HG03432 (cell line): ENCODE results near the gene PIK3AP1.
A peak's percentile ranks its signal among the peaks of the same experiment; 100 is the strongest.

ENCODE experiments used
- ATAC-seq: cut with Tn5 transposase; IDR thresholded peaks from one replicate; pipeline ENCODE4 v1.9.1; 2021; ENCODE audit warnings: mild to moderate bottlenecking, moderate library complexity; ENCODE audit not compliant: unreplicated experiment

The PIK3AP1 gene

DNA sequence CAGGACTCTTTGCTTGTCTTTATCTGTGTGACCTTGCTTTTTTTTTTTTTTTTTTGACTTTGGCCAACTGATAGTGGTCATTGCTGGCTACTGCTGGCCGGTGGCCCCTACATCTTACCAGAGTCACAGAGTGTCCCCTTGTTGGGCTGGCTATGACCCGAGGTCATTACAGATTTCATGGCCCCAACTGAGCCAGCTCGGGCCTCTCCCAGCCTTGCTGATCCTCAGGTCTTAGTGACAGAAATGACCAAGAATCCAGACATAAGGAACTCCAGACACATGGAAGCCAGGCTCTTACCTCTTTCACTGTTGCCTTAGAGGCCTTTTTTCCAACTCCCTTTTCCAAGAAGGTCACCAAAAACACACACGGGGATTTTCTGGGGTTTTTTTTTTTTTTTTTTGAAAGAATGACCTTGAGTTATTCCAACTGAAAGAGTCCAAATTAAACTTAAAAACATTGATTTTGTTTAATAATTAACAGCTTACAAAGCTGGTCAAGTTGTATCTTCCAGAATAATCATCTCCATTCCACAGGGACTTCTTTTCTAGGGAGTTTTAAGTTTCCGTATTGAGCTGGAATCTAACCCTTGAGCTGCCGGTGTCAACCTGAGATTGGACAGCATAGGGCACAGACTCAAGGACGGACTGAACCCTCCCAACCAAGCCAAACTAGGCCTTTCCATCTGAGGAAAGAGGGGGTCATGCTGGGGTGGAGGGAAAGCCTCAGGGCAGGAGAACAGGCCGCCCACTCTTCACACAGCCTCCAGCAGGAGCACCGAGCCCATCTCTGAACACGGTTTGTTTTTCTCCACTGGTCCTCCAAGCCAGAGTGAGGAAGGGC, 43.8 kb downstream of the PIK3AP1 start:
- ATAC-seq = no peak

DNA sequence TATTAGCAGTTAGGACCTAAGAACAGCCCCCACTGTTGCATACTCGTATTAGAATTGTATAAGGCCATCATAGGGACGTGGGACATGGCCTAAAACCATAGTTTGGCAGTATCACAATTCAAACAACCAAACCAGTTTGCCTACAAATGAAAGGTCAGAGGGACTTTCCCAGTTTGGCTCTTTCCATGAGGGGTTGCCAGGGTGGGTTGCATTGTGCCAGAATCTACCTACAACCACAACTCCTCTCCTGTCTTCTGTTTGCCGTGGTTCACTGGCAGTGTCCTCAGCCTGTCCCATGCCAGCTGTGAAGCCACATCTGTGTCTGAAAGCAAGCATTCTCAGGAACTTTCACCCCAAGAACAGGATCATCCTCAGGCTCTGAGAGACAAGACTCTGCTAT, 44.5 kb downstream of the PIK3AP1 start:
- ATAC-seq = no peak

DNA sequence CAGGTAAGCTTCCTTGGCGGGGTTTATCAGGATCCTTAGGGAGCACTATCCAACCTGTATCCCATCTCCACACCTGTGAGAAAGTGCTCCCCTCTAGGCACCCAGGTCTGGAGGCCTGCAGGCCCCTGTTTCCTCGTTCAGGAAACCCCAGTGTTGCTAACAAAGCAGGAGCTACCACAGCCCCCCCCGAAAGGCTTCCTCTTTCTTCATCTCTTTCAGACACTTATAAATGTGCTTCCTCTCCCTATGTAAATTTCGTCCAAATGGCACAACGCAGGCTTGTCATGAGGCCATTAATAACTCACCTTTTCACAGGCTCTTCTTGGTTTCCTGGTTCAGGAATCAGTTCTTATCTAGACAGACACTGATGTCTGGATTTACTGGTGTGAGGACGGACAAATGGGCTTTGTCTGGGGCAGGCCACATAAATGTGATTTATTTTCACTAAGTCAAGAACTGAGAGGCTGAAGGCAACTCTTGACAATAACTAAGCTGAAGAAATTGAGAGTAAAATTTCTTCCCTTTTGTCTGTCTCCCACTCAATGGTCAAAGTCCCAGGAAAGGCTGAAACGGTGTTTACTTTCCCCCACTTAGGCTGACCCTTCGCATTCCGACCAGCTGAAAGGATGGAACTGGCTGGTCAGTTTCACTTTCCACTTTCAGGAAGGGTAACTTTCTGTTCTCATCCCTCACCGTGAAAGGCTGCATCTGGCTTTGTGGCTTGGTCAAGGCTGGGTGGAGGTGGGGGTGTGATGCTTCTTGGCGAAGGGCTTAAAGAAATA, 46.8 kb downstream of the PIK3AP1 start:
- ATAC-seq = peak; percentile 67

DNA sequence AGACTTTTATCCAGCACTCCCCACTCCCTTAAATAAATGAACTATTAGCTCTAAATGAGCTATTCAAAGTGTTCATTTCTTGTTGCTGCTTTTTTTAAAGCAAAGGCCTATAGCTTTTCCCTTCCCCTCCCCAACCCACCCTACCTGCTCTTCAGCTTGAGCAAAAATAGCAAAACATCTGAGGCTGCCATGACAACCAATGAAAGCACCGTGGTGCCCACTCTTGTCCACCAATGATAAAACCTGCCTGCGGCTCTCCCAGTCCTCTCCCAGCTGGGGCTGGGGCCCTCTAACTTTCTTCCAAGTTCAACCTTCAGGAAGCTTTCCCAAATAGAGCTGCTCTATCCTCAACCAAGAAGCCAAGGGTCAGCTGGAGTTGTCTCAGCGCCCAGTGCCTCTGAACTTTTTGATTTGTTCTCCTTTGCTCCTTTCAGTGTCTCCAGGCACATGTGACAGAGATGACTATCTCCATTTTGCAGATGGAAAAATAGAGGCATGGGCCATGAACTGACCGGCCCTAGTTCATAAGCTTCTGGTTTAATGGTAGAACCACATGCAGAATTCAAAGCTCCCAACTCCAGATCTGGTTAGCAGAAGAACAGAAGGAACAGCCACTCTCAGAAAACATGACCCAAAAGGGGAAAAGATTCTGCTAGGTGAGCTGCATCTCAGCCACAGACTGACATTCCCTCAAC, 47.7 kb downstream of the PIK3AP1 start:
- ATAC-seq = no peak

DNA sequence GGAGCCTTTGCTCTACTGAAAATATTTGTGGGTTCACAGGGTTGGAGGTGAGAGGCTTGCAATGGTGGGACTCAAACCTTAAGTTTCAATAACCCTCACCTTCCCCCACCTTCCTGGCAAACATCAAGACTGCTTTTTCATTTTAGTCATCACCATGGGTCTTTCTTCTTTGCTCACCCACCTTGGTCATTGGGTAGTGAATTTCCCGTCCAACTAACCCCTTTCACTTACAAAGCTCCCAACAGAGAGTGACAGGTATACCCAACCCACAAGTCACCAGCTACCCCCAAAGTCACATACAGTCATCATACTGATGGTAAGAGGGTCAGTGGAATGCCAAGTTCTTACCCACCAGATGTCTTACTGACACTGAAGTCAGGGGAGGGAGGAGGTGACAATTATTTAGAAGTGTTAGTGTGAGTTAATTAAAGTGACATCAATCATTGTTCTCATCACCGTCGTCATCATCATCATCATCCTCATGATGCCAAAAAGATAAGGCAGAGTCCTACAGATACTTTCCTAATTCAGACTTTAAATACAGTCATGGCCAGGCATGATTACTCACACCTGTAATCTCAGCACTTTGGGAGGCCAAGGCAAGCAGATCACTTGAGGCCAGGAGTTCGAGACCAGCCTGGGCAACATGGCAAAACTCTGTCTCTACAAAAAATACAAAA, 49.0 kb downstream of the PIK3AP1 start:
- no peak for ATAC-seq

DNA sequence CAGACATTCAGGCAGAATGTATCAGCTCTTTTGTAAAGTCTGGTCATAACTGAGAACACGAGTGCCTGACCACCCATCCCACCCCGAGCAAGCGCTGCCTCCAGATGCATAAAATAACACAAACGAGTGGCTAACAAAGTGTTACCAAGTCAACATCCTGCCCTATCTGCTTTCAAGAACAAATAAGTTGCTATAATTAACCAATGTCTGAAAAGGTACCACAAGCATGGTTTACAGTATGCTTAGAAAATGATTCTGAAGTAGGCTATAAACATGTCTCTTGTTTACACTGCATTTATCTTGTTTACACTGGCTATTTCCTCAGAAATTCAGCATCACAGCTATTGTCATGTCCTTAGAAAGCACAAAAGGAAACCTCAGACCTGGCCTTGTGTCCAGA, 49.5 kb downstream of the PIK3AP1 start:
- ATAC-seq = no peak

DNA sequence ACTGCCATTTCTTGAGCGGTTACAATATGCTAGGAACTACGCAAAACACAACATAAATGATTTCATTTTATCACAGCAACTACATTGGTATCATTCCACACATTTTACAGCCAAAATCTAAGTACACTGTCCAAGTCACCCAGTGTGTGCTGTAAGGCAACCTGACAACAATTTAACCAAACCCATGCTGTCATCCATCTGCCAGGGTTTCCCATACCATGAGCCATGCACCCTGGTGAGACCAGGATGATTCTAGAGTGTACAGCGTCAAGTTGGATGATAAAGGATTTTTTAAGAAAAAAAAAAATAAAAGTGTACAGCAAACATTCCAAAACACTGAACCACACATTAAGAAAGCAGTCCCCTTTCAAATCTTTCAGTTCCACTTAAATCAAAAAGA, 52.9 kb downstream of the PIK3AP1 start:
- no peak for ATAC-seq

DNA sequence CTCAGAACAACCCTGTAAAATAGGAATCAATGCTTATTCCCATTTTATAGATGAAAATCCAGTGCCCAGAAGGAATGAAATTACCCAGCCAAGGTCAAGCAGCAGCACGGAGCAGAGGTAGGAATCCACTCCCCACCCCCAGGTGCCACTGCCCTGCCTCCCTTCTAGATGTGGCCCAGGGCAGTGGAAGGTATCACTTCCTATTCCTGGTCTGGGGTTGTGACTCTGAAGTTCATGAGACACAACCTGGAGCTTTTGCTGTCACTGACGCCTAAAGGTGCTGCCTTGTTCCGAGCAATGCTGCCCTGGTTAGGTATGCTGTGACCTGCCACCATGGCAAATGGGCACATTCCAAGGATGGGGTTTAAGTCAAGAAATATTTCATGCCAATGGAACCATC, 53.6 kb downstream of the PIK3AP1 start:
- ATAC-seq = peak; percentile 61

DNA sequence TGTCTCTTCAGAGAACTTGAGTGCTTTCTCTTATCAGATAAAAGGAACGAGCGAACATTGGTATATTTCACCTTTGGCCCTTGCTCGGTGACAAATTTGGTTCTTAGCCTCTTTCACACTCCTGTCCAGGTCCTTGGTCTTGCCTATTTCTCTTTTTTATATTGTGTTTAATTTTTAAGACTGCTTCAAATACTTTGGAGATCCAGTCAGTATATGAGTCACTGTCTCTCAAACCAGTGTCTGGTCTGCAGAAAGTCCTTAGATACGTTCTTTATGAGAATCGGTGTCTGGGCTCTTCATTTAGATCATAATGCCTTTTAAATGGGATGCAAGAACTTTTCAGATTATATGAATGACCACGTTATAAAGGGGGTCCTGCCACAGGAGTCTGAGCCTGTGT, 55.0 kb downstream of the PIK3AP1 start:
- ATAC-seq = no peak

DNA sequence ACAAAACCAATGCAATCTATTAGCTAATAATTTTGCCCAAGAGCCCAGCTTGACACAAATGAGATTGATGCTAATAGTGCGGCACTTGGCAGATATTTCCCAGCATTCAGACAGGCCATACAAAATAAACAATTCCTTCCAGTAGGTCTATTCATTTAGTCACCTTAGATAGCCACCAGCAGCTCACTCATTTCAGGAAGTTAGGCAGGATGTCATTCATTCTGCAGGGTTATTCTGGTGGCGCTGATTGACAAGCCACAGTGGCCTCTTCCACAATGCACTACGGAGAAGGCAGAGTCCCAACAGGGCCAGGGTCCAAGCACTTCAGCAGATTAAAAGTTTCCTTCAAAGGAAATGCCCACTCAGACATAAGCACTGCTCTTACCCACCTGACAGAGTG, 55.8 kb downstream of the PIK3AP1 start:
- peak; percentile 67 for ATAC-seq

DNA sequence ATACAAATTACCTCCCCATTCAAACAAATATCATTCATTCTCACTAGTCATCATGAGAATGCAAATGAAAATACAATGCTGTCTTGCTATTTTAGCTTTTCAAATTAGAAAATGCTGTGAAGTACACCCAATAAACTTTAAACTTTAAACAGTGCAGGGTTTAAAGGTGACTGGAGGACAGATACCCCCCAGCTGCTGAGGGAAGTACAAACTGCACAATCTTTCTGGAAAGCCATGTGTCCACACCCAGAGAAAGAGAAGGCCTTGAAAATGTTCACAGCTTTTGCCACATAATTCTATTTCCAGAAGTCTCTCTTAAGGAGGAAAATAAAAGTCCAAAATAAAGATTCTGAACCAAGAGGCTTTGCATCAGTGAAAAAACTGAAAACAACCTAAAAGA, 56.5 kb downstream of the PIK3AP1 start:
- no peak for ATAC-seq

DNA sequence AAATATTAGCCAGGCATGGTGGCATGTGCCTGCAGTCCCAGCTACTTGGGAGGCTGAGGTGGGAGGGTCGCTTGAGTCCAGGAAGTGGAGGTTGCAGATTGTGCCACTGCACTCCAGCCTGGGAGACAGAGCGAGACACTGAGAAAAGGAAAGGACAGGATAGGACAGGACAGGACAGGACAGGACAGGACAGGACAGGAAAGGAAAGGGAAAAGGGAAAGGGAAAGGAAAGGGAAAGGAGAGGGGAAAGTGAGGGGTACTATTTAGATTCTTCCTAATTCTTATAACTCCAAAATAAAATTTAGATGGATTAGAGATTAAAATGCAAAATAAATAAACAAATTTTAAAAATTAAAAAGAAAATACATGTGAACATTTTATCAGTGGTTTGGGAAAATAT, 58.7 kb downstream of the PIK3AP1 start:
- no peak for ATAC-seq

DNA sequence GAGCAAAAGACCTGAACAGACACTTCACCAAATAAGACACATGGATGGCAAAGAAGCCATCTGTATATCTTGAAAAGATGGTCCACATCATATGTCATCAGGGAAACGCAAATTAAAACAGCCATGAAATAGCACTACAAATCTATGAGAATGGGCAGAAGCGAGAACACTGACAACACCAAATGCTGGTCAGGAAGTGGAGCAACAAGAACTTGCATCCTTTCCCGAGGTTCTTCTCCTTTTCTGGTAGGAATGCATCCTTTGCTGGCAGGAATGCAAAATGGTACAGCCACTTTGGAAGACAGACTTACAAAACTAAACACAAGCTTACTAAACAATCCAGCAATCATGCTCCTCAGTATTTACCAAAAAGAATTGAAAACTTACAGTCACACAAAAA, 60.0 kb downstream of the PIK3AP1 start:
- no peak for ATAC-seq

DNA sequence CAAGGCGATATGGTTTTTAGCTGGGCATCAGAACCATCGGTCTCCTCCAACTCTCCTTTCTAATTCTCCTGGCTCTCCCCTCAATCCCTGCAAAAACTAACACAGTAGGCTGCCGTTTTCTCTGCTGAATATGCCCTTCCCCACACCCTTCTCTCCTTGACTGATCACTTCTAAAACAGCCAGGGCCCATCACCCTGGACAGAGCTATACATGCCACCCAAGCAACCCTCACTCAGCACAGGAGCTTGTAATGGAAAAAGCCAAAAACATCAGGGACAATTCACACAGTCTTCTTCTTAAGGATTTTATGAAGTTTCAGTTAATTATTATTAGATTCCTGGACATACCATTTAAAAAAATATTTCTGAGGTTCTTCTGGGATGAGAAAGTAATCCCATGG, 61.5 kb downstream of the PIK3AP1 start:
- ATAC-seq = no peak

DNA sequence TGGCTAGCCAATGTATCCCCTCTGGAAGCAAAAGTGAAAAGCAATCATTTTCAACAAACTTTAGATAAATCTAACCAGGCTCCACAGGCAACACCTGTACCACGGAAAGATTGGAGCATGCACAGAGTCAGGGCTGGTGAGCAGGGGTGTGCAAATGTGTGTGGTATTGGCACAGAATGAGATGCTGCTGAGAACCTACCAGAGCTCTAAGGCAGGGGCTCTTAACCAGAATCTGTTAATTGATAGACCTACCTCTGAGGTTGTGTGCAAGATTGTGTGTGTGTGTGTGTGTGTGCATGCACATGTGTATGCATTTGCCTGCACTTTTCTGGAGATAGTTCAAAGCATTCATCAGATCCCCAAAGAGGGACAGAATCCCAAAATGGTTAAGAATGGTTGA, 62.9 kb downstream of the PIK3AP1 start:
- no peak for ATAC-seq

DNA sequence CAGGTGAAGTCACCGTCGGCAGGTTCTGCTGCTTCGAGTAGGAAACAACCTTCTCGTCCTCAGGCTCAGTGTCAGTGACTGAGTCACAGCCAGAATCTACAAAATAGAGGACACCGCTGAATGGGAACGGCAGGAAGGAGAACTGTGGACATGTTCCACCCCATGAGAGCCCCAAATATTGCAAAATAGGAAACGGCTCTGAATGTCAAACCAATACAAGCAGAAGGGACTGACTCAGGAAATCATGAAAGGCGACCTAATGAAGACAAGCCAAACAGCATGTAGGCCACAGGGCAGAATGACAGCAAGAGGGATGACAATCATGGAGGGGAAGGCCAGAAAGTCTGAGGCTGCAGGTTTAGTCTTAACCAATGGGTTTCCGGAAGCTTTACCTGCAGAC, 63.5 kb downstream of the PIK3AP1 start:
- no peak for ATAC-seq

DNA sequence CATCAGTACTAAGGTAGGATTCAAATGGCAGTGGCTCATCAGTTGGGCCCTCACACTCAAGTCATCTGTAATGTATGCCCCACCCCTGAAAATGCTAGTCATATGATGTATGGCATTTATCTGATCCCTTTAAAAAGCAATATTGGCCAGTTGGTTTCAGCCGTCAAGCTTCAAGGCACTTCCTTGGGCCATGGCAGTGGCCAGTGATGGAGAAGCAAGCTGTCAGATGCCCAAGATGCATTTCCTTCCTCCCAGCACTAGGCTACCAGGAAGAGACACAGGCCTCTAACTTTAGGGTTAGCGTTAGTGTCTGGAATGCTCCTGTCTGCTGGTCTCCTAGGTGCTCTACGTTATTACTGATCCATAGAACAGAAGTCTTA, 64.1 kb downstream of the PIK3AP1 start:
- ATAC-seq = no peak

DNA sequence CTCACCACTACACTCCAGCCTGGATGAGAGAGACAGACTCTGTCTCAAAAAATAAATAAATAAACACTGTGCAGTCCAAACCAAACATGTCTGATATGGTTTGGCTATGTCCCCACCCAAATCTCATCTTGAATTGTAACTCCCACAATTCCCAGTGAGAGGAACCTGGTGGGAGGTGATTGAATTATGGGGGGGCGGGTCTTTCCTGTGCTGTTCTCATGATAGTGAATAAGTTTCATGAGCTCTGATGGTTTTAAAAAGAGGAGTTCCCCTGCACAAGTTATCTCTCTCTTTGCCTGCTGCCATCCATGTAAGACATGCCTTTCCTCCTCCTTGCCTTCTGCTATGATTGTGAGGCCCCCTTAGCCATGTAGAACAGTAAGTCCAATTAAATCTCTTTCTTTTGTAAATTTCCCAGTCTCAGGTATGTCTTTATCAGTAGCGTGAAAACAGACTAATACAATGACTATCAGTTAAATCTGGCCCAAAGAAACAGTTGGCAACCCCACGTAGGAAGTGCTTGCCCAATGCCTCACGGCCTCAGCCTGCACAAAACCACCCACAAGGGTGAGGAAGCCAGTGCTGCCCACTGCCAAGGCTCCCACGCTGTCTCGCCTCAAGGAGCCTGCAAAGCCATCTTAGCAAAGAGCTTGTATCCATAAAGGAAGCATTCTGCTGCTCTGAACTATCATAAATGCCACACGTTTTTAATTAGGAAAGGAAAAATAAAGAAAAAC, 64.7 kb downstream of the PIK3AP1 start:
- no peak for ATAC-seq

DNA sequence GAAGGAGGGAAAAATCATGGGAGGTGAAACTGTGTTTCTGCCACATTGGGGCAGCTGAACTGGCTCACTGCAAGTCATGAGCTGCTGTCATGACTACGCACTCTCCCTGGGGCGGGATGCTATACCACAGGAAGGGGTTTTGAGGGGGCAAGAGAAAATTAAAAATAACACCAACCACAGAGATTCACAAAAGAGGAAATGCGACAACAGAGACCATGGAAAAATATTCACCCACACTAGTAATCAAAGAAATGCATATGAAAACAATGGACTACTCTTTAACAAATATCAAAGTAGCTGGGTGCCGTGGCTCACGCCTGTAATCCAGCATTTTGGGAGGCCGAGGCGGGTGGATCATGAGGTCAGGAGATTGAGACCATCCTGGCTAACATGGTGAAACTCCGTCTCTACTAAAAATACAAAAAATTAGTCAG, 68.3 kb downstream of the PIK3AP1 start:
- ATAC-seq = peak; percentile 76

DNA sequence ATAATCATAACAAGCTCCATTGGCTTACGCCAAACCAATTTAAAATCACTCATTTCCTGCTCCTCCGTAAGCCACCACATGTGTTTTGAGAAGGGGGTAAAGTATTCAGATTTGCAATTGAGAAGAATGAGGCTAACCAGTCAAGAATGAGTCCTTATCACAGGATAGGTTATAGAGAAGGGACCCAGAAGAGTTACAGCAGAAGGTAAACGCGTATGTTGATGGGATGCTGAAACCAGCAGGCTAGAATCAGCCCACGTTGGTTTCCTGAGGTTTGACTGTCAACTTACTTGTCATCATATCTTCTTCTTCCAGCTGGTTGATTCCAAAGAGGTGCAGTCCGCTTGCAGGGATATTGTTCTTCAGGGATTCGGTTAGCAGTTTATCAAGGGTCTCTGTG, 69.4 kb downstream of the PIK3AP1 start:
- ATAC-seq = no peak
